Neutrophil (primary cell): Measurements from ENCODE around the gene PCNX2.

Experiments used
- H3K27ac ChIP-seq: fragments of 200-600 bp; sonication (generic); 2 replicates; pipeline ENCODE4 v1.5.1; 2016; ENCODE audit warnings: mild to moderate bottlenecking, moderate library complexity
- H3K27me3 ChIP-seq: fragments of 200-600 bp; sonication (generic); 2 replicates; pipeline ENCODE4 v1.6.0; 2016; ENCODE audit warnings: mild to moderate bottlenecking
- H3K36me3 ChIP-seq: fragments of 200-600 bp; sonication (generic); 2 replicates; pipeline ENCODE4 v1.5.1; 2017
- H3K4me1 ChIP-seq, 2 experiments: fragments of 200-600 bp in 1 of 2; sonication (generic) in 1 of 2; 1 replicate in 1 of 2; 2 replicates in 1 of 2; pipeline versions ENCODE4 v1.5.1 to v1.6.1; 2013 to 2016; ENCODE audit warnings: low read depth in 1 of 2, low read length in 1 of 2, mild to moderate bottlenecking in 1 of 2, moderate library complexity in 1 of 2; ENCODE audit not compliant: control insufficient read depth in 1 of 2, insufficient read depth in 1 of 2
- H3K4me3 ChIP-seq, 2 experiments: fragments of 200-600 bp in 1 of 2; sonication (generic) in 1 of 2; 1 replicate in 1 of 2; 2 replicates in 1 of 2; pipeline ENCODE4 v1.5.1; 2013 to 2016; ENCODE audit warnings: low read depth in 1 of 2, low read length in 1 of 2, mild to moderate bottlenecking in 1 of 2, moderate library complexity in 1 of 2
- H3K9me3 ChIP-seq: fragments of 200-600 bp; sonication (generic); 2 replicates; pipeline ENCODE4 v1.5.1; 2016
- TF ChIP-seq, protein P1 (sequence below): fragments of 200-600 bp; sonication (generic); IDR thresholded peaks from 2 replicates; pipeline ENCODE4 v1.5.1; 2016; ENCODE audit warnings: antibody characterized with exemption

Gene PCNX2

DNA sequence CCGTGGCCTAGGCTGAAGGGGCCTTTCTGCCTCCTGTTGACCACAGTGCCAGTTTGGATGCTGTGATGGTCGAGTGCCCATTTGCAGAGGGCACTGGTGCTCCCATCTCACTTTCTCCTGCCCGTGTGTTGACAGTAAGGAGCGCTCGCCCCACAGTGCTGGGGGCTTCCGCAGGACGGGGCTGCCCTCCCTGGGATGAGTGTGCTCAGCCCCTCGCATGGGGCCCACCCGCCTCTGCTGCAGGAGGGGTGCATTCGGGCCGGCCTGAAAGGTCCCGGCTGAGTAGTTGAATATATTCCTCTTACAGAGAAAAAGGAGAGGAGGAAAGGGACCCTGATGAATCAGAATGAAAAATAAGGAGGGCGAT lies 307.8 kb downstream of the PCNX2 start:
- TF ChIP-seq, protein P1, sequence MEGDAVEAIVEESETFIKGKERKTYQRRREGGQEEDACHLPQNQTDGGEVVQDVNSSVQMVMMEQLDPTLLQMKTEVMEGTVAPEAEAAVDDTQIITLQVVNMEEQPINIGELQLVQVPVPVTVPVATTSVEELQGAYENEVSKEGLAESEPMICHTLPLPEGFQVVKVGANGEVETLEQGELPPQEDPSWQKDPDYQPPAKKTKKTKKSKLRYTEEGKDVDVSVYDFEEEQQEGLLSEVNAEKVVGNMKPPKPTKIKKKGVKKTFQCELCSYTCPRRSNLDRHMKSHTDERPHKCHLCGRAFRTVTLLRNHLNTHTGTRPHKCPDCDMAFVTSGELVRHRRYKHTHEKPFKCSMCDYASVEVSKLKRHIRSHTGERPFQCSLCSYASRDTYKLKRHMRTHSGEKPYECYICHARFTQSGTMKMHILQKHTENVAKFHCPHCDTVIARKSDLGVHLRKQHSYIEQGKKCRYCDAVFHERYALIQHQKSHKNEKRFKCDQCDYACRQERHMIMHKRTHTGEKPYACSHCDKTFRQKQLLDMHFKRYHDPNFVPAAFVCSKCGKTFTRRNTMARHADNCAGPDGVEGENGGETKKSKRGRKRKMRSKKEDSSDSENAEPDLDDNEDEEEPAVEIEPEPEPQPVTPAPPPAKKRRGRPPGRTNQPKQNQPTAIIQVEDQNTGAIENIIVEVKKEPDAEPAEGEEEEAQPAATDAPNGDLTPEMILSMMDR: no peak
- Histone ChIP-seq H3K27ac (no peak overlapping the region), H3K4me1 (no peaks in the 10 kb centered on the region), H3K4me3 (no peak overlapping the region), H3K9me3 (no peaks in the 10 kb centered on the region), H3K27me3 (no peaks in the 10 kb centered on the region), H3K36me3 (no peaks in the 10 kb centered on the region)

- Histone ChIP-seq H3K4me3 (no peak overlapping the region), H3K9me3 (no peaks in the 10 kb centered on the region), H3K27me3 (no peaks in the 10 kb centered on the region), H3K27ac (no peak overlapping the region), H3K36me3 (no peaks in the 10 kb centered on the region), H3K4me1 (no peaks in the 10 kb centered on the region)
- TF ChIP-seq, protein P1: no peak
Measured at GRCh38 chr1:232987046-232987773, 308.3 kb downstream of the PCNX2 start.

GRCh38 chr1:232986527-232986922 lies 309.0 kb downstream of the PCNX2 start:
- Histone ChIP-seq H3K9me3 (no peaks in the 10 kb centered on the region), H3K4me3 (no peak overlapping the region), H3K36me3 (no peaks in the 10 kb centered on the region), H3K27me3 (no peaks in the 10 kb centered on the region), H3K27ac (no peak overlapping the region), H3K4me1 (no peaks in the 10 kb centered on the region)
- TF ChIP-seq, protein P1: no peak

DNA sequence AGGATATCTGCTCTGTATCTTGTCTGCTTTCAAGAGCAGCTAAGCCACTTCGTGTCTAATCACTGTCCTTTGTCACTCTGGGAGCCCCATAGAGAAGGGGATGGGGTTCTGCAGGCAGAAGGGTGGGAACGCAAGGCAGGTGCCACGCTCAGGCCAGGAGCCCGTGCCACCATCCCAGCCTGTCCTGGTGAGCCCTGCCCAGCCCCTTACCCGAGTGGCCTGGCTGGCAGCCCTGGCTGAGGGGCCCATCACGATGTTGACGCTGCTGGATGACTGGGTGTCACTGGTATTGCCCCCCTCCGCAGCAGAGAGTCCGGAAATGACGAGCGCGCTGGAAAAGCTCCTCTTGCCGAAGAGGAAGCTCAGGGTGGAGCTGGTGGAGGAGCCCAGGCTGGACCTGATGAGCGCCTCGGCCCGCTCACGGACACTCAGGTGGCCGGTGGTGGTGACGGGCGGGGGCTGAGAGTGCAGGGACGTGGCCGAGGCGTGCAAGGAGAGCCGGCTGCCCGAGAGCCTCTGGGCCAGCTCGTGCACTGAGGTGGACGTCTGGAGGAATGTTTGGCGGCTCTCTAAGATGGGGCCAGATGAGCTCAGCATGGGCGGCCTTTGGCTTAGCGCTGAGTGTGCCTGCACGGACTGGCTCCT lies 309.5 kb downstream of the PCNX2 start:
- TF ChIP-seq, protein P1: no peak

GRCh38 chr1:232984577-232985425 lies 310.7 kb downstream of the PCNX2 start:
- Histone ChIP-seq H3K36me3 (no peaks in the 10 kb centered on the region), H3K4me1 (no peaks in the 10 kb centered on the region), H3K27me3 (no peaks in the 10 kb centered on the region), H3K9me3 (no peaks in the 10 kb centered on the region), H3K4me3 (no peak overlapping the region), H3K27ac (no peak overlapping the region)
- TF ChIP-seq, protein P1: no peak

More for the DNA sequence above, 309.5 kb downstream of the PCNX2 start:
- Histone ChIP-seq H3K36me3 (no peaks in the 10 kb centered on the region), H3K4me1 (no peaks in the 10 kb centered on the region), H3K27me3 (no peaks in the 10 kb centered on the region), H3K4me3 (no peak overlapping the region), H3K9me3 (no peaks in the 10 kb centered on the region), H3K27ac (no peak overlapping the region)
